ENCODE data around the gene NPHP1.

NPHP1 gene

DNA sequence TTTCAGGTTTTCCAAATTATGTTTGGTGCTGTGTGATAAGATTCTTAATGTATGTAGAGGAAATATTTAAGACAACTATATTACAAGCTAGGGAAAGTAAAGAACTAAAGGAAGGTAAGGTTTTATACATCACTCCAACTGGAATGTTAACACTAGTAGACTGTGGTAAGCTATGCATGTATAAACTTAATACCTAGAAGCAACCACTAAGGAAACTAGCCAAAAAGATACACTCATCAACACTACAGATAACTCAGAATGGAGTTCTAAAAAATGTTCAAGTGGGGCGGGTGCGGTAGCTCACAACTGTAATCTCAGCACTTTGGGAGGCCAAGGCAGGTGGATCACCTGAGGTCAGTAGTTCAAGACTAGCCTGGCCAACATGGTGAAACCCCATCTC, 51.4 kb downstream of the NPHP1 start:
- Histone ChIP-seq H3K4me2 (ENCODE audit: low read depth, low read length, poor library complexity, severe bottlenecking) (no peak overlapping the region), H3K36me3 (ENCODE audit: low read length) (no peaks in the 10 kb centered on the region), H3F3A (ENCODE audit: insufficient read depth) (no peaks in the 10 kb centered on the region), H3K9ac (ENCODE audit: low read length) (no peak overlapping the region), H4K20me1 (ENCODE audit: low read depth, low read length) (no peaks in the 10 kb centered on the region), H3K9me2 (replicated peaks; ENCODE audit: insufficient read depth, low read length) (no peaks in the 10 kb centered on the region), H2AFZ (ENCODE audit: low read depth, low read length, severe bottlenecking) (no peak overlapping the region), H3K4me3 (ENCODE audit: insufficient read depth, low read length, poor library complexity, severe bottlenecking) (no peak overlapping the region), H3K79me2 (ENCODE audit: insufficient read depth, low read length) (no peaks in the 10 kb centered on the region), H3K27ac (ENCODE audit: low read depth, low read length) (no peak overlapping the region), H3K9me3 (ENCODE audit: insufficient read depth, low read length) (no peaks in the 10 kb centered on the region; the same call in 1 of the 2 replicates), H3K27me3 (ENCODE audit: low read length) (no peaks in the 10 kb centered on the region)
- TF ChIP-seq, protein P1, sequence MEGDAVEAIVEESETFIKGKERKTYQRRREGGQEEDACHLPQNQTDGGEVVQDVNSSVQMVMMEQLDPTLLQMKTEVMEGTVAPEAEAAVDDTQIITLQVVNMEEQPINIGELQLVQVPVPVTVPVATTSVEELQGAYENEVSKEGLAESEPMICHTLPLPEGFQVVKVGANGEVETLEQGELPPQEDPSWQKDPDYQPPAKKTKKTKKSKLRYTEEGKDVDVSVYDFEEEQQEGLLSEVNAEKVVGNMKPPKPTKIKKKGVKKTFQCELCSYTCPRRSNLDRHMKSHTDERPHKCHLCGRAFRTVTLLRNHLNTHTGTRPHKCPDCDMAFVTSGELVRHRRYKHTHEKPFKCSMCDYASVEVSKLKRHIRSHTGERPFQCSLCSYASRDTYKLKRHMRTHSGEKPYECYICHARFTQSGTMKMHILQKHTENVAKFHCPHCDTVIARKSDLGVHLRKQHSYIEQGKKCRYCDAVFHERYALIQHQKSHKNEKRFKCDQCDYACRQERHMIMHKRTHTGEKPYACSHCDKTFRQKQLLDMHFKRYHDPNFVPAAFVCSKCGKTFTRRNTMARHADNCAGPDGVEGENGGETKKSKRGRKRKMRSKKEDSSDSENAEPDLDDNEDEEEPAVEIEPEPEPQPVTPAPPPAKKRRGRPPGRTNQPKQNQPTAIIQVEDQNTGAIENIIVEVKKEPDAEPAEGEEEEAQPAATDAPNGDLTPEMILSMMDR (IDR thresholded peaks at IDR 0.05; ENCODE audit: insufficient read depth, low read length, poor library complexity, severe bottlenecking): no peak
- TF ChIP-seq EZH2phosphoT487 (conservative IDR thresholded peaks at IDR 0.05; ENCODE audit: low read length): no peak

DNA sequence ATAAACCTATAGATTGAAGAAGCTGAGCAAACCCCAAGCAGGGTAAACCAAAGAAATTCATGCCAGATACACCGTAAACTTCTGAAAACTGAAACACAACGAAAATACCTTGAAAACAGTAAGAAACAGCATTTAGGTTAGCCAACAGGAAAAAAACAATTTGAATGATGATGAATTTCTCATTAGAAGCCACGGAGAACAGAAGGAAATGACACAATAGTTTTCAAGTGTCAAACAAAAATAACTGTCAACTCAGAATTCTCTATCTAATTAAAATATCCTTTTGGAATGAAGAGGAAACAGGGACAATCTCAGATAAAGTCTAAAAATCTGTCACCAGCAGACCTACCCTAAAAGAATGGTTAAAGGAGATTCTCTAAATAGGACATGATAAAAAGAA, 51.9 kb downstream of the NPHP1 start:
- no peak overlapping the region for H3K4me2 ChIP-seq (ENCODE audit: low read depth, low read length, poor library complexity, severe bottlenecking)
- H3K9ac ChIP-seq (ENCODE audit: low read length): no peak overlapping the region
- H3K79me2 ChIP-seq (ENCODE audit: insufficient read depth, low read length): no peaks in the 10 kb centered on the region
- no peaks in the 10 kb centered on the region for H3K36me3 ChIP-seq (ENCODE audit: low read length)
- no peaks in the 10 kb centered on the region; the same call in 1 of the 2 replicates for H3K9me3 ChIP-seq (ENCODE audit: insufficient read depth, low read length)
- no peak overlapping the region for H3K4me3 ChIP-seq (ENCODE audit: insufficient read depth, low read length, poor library complexity, severe bottlenecking)
- H3K27me3 ChIP-seq (ENCODE audit: low read length): no peaks in the 10 kb centered on the region
- H3K27ac ChIP-seq (ENCODE audit: low read depth, low read length): no peak overlapping the region
- H3F3A ChIP-seq (ENCODE audit: insufficient read depth): no peaks in the 10 kb centered on the region
- H2AFZ ChIP-seq (ENCODE audit: low read depth, low read length, severe bottlenecking): no peak overlapping the region
- no peaks in the 10 kb centered on the region for H4K20me1 ChIP-seq (ENCODE audit: low read depth, low read length)
- TF ChIP-seq, protein P1 (IDR thresholded peaks at IDR 0.05; ENCODE audit: insufficient read depth, low read length, poor library complexity, severe bottlenecking): no peak
- no peak for TF ChIP-seq EZH2phosphoT487 (conservative IDR thresholded peaks at IDR 0.05; ENCODE audit: low read length)
- H3K9me2 ChIP-seq (replicated peaks; ENCODE audit: insufficient read depth, low read length): no peaks in the 10 kb centered on the region

DNA sequence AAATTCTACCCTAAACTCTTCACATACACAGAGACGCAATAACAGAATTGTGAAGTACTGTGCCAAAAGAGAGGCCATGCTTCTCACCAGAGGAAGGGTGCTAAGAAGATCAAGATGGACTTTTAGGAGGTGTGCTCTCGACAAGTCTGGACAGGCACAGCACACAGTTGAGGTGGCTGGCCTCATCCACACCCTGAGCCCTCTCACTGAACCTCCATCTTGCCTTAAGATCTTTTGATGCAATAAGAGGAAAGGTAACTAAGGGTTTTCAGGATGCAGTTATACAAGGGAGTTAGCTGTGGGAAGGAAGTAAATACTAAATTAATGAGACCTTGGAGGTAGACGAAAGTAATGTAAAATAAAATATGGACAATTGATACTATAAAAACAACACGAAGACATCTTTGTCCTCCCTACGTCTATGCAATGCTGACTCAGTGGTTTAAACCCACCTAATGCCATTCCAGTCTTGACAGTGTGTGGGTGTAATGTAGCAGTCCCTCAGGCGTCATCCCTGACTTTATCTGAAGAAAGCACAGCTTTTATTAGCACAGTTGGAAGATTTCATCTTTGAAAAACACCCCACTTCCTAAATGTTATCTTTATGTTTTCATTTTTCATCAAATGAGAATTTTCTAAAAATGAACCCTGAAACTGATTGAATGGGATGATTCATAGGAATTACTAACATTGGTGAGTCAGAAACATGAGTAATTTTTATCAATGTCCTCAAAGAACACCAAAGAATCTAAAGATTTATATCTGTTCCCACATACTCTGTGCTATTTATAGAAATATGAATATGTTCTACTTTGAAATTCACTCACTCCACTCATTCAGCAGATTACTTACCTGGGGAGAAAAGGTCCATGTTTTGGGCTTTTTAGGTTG, 55.2 kb downstream of the NPHP1 start:
- no peaks in the 10 kb centered on the region for H4K20me1 ChIP-seq (ENCODE audit: low read depth, low read length)
- no peak overlapping the region for H3K27ac ChIP-seq (ENCODE audit: low read depth, low read length)
- TF ChIP-seq, protein P1 (IDR thresholded peaks at IDR 0.05; ENCODE audit: insufficient read depth, low read length, poor library complexity, severe bottlenecking): no peak
- no peak for TF ChIP-seq EZH2phosphoT487 (conservative IDR thresholded peaks at IDR 0.05; ENCODE audit: low read length)
- H3F3A ChIP-seq (ENCODE audit: insufficient read depth): no peaks in the 10 kb centered on the region
- H3K9me3 ChIP-seq (ENCODE audit: insufficient read depth, low read length): no peaks in the 10 kb centered on the region; the same call in 1 of the 2 replicates
- H2AFZ ChIP-seq (ENCODE audit: low read depth, low read length, severe bottlenecking): no peak overlapping the region
- H3K9me2 ChIP-seq (replicated peaks; ENCODE audit: insufficient read depth, low read length): no peaks in the 10 kb centered on the region
- no peaks in the 10 kb centered on the region for H3K27me3 ChIP-seq (ENCODE audit: low read length)
- no peak overlapping the region for H3K4me2 ChIP-seq (ENCODE audit: low read depth, low read length, poor library complexity, severe bottlenecking)
- H3K9ac ChIP-seq (ENCODE audit: low read length): no peak overlapping the region
- no peaks in the 10 kb centered on the region for H3K36me3 ChIP-seq (ENCODE audit: low read length)
- H3K4me3 ChIP-seq (ENCODE audit: insufficient read depth, low read length, poor library complexity, severe bottlenecking): no peak overlapping the region
- H3K79me2 ChIP-seq (ENCODE audit: insufficient read depth, low read length): no peaks in the 10 kb centered on the region
